Midbrain (tissue), 1 donor: ENCODE results near the gene TINAGL1.

Experiments used
- DNase-seq: peaks from one replicate; lab custom pipeline; 2025; lab: John Stamatoyannopoulos, UW

TINAGL1 gene

DNA sequence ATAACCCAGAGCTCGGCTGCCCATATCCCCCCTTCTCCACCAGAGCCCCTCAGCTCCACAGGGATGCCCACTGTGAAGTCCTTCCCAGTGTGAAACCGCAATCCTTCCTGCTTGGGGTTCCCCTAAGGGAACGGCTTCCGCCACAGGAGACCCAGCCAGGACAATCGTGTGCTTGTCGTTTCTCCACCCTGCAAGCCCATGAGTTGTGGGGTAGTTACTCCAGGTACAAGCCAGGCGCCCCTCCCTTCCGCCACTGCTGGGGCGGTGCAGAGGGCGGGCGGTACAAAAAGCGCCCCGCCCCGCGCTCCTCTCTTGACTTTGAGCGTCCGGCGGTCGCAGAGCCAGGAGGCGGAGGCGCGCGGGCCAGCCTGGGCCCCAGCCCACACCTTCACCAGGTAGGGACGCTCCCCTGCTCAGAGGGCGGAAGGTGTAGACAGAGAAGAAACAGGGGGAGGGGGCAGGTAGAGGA, at the start of gene TINAGL1:
Gene TINAGL1, plus strand, starts transcription at position 315 of the 469 bp plus-strand sequence. CDS start 634 bp downstream, outside the sequence.
- DNase-seq, result no peak

- DNase-seq, result no peak
These were observed 46.2 kb upstream of the TINAGL1 start for GRCh38 chr1:31529999-31530684.

GRCh38 chr1:31531177-31531999, 44.9 kb upstream of the TINAGL1 start:
- DNase-seq, result no peak

- DNase-seq, result no peak
These were observed 44.1 kb upstream of the TINAGL1 start for GRCh38 chr1:31532173-31532572.

DNA sequence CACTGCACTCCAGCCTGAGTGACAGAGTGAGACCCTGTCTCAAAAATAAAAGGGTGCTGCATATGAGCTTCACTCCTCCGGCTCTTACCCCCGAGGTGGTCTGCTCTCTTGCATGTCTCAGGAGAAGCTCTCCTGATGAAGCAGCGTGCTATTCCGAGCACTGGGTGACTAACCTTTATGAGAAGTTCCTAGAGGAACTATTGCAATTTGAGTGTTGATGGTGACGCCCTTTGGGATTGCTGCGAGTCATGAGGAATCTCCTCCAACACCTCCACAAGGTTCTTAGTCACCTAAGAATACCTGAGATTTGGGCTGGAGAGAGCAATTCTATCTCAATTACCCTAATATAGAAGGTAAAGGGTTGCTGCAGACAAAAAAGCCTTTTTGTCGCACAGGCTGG, 40.8 kb upstream of the TINAGL1 start:
- no peak for DNase-seq

DNA sequence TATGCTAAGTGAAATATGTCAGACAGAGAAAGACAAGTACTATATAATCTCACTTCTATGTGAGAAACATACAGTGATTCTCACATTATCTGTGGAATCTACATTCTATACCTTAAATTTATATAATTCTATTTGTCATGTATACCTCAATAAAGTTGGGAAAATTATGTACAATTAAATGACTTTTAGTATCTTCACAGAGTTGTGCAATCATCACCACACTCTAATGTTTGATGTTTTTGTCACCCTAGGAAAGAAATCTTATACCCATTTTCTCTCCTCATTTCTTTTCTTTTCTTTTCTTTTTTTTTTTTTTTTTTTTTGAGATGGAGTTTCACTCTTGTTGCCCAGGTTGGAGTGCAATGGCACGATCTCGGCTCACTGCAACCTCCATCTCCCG, 37.0 kb upstream of the TINAGL1 start:
- DNase-seq, result no peak

DNA sequence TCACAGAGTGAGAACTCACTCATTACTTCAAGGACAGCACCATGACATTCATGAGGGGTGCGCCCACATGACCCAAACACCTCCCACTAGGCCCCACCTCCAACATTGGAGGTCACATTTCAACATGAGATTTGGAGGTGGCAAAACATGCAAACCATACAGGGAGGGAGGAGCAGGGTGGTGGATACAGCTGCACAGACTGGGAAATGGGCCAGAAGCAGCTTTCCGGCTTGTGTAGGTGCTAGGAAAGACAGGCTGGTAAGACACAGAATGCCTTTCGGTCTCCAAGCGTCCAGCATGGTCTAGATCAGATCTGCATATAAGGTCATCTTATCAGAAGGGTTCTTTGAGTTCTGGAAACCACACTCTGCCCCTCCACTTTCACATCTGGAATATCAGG, 35.1 kb upstream of the TINAGL1 start:
- DNase-seq, result no peak

GRCh38 chr1:31545927-31546540, 30.3 kb upstream of the TINAGL1 start:
- no peak for DNase-seq

DNA sequence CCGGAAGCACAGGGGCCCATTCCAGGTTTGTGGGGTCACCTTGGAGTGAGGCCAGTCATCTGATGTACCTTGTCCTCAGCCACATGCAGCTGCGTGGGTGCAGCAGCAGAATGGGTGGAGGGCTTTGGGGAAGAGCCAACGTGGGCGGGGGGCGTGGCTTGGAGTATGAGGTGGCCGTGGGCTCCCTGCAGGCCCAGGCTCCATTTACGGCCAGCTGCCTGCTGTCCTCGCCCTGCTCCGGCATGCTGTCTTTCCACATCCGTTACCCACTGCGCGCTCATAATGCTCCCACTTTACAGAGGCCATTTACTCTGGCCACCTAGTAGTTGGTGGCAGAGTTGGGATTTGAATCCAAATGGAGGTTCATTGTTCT, 27.8 kb upstream of the TINAGL1 start:
- no peak for DNase-seq

DNA sequence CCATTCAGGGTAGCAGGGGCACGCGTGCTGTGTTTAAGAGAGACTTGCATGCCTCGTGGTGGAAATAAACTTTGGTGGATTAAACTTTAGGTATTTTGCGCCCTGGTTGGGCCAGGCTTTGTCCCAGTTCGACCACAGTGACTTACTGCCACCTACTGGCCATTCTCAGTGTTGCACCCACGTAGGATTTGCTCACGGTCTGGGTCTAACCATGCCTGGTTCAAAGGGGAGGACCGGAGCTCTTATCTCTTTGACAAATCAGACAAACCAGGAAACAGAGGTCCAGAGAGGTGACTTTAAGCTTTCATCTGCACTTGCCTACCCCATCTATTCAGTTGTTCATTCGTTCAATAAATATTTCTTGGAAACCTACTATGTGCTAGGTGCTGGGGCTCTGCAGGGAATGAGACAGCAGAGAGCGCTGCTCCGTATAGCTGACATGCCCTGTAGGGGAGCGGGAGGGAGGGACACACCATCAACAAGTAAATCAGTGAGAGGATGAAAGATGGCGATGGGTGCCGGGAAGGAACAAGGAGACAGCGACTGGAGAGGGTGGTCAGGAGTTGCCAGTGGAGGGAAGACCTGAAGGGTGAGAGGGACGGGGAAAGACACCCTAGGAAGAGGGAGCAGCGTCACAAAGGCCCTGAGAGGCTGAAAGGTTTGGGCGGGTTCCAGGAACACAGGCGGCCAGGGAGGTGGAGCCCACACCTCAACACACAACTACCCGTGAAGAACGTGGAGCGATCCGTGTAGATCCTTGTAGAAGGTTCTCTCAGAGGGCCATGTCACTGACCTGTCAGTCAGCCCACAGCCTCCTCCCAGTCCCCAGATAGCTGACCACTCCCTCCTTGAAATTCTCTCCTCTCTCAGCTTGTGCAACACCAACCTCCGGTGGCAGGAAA, 27.2 kb upstream of the TINAGL1 start:
- peak; percentile 79 for DNase-seq

- no peak for DNase-seq
These were observed 26.3 kb upstream of the TINAGL1 start for GRCh38 chr1:31549809-31550620.

- DNase-seq, result no peak
These were observed 25.1 kb upstream of the TINAGL1 start for GRCh38 chr1:31551208-31551607.

- DNase-seq, result no peak
These were observed 23.8 kb upstream of the TINAGL1 start for GRCh38 chr1:31552489-31552888.

- no peak for DNase-seq
These were observed 19.8 kb upstream of the TINAGL1 start for GRCh38 chr1:31556481-31557006.

GRCh38 chr1:31559715-31560114, 16.6 kb upstream of the TINAGL1 start:
- no peak for DNase-seq

GRCh38 chr1:31560394-31560793, 15.9 kb upstream of the TINAGL1 start:
- DNase-seq, result no peak

GRCh38 chr1:31562707-31563360, 13.5 kb upstream of the TINAGL1 start:
- DNase-seq, result no peak

- no peak for DNase-seq
These were observed 11.7 kb upstream of the TINAGL1 start for GRCh38 chr1:31564606-31564989.

DNA sequence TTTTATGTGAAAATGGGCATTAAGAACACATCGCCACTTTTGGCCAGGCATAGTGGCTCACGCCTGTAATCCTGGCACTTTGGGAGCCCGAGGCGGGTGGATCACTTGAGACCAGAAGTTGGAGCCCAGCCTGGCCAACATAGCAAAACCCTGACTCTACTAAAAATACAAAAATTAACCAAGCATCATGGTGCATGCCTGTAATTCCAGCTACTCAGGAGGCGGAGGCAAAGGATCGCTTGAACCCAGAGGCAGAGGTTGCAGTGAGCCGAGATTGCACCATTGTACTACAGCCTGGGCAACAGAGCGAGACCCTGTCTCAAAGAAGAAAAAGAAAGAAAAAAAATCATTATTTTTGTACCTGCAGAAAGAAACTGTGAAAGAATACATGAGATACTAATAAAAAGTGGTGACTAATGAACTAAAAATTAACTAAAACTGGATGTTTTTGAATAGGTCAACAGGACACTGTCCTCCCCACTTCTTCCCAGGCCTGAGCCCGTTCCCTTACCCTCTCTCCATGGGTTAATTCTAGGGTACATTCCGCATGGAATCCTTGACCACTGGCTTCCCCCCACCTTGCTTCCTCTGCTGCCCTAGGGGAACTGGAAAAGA, 8.3 kb upstream of the TINAGL1 start:
- no peak for DNase-seq
